ENCODE data around the gene PPP1R11. TPM values are rescaled to one million over a fixed set of nuclear protein-coding genes. Genes with fewer than 3 reads are reported as not detected.

The PPP1R11 gene
- total and polyA plus RNA-seq, 2 of the 13 experiments (the other 11 are each of a cell fraction or from before 2014, with no cell fraction given) = 32.1 to 58.9 TPM

DNA sequence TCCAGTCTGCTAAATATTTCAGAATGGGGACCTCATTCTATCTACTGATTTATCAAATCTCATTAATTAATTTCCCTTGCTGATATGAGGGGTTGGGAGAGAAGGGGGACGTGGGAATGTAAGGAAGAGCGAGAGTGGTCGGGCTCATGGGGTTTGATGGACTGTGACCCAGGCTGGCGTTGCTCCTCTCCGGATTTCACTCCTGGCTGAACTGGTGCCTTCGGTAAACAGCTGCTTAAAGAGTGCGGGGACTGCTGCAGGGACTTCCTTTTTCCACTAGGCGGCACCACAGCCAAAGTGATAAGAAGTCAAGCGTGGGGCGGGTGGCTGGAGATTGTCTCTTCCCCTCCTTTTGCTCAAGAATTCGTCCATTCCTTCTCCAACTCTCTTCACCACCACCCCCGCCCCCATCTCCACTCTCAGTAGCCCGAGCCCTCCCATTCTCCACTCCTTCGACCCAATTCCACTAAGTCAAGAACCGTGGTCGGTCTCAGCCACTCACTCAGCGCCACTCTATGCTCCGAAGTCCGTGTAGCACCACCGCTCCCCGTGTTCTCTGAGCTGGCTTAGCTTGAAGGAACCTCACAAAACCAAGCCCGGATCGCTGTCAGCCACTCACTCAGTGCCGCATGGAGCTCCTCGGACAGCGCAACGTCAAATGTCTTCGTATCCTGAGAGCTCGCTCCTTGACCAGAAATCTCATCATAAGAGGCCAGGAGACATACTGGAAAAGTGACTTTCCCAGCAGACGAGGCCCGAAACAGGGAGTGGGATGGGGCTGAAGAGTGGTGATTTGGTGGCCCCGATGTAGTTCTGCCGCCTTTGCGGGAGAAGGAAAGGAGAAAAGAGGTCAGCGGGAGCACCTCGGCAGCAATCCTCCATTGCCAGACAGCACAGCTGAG is 36.2 kb downstream of the PPP1R11 start (continued):
- peak; percentile 56; the same call in 1 of the 2 replicates for TF ChIP-seq YEATS4 (CRISPR knock-in tag; IDR thresholded peaks at IDR 0.05; ENCODE audit: borderline replicate concordance)
- no peak for TF ChIP-seq TCF7L2 (IDR thresholded peaks at IDR 0.05; ENCODE audit: low read depth, low read length)
- TF ChIP-seq POLR2G (IDR thresholded peaks at IDR 0.05; ENCODE audit: low read depth, low read length) = peak; percentile 41; the same call in 1 of the 2 replicates
- no peak for TF ChIP-seq XBP1 (CRISPR knock-in tag; IDR thresholded peaks at IDR 0.05)
- no peak for TF ChIP-seq NFE2L1 (CRISPR knock-in tag; IDR thresholded peaks at IDR 0.05; ENCODE audit: borderline replicate concordance)
- TF ChIP-seq ZFP1 (CRISPR knock-in tag; IDR thresholded peaks at IDR 0.05) = 0 out of 2 replicates have a peak, but pooled peaks have one; percentile 67
- TF ChIP-seq HMG20A (CRISPR knock-in tag; IDR thresholded peaks at IDR 0.05; ENCODE audit: borderline replicate concordance) = no peak
- no peak for TF ChIP-seq JUNB (CRISPR knock-in tag; IDR thresholded peaks at IDR 0.05; ENCODE audit: borderline replicate concordance)
- peak; percentile 75; the same call in 1 of the 2 replicates for TF ChIP-seq KLF11 (CRISPR knock-in tag; IDR thresholded peaks at IDR 0.05)
- TF ChIP-seq, protein P1, sequence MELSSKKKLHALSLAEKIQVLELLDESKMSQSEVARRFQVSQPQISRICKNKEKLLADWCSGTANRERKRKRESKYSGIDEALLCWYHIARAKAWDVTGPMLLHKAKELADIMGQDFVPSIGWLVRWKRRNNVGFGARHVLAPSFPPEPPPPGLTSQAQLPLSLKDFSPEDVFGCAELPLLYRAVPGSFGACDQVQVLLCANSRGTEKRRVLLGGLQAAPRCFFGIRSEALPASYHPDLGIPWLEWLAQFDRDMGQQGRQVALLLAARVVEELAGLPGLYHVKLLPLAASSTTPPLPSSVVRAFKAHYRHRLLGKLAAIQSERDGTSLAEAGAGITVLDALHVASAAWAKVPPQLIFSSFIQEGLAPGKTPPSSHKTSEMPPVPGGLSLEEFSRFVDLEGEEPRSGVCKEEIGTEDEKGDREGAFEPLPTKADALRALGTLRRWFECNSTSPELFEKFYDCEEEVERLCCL (CRISPR knock-in tag; IDR thresholded peaks at IDR 0.05; ENCODE audit: borderline replicate concordance) = no peak
- TF ChIP-seq, protein P2, sequence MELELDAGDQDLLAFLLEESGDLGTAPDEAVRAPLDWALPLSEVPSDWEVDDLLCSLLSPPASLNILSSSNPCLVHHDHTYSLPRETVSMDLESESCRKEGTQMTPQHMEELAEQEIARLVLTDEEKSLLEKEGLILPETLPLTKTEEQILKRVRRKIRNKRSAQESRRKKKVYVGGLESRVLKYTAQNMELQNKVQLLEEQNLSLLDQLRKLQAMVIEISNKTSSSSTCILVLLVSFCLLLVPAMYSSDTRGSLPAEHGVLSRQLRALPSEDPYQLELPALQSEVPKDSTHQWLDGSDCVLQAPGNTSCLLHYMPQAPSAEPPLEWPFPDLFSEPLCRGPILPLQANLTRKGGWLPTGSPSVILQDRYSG (CRISPR knock-in tag; IDR thresholded peaks at IDR 0.05) = no peak
- TF ChIP-seq PRDM4 (CRISPR knock-in tag; IDR thresholded peaks at IDR 0.05; ENCODE audit: borderline replicate concordance) = no peak
- TF ChIP-seq ZNF879 (CRISPR knock-in tag; IDR thresholded peaks at IDR 0.05) = no peak
- TF ChIP-seq, protein P3, sequence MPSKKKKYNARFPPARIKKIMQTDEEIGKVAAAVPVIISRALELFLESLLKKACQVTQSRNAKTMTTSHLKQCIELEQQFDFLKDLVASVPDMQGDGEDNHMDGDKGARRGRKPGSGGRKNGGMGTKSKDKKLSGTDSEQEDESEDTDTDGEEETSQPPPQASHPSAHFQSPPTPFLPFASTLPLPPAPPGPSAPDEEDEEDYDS (CRISPR knock-in tag; IDR thresholded peaks at IDR 0.05) = peak; percentile 54; the same call in 1 of the 2 replicates
- TF ChIP-seq BCL3 (CRISPR knock-in tag; IDR thresholded peaks at IDR 0.05) = no peak; the same call in 1 of the 2 replicates
- no peak for TF ChIP-seq RFX3 (CRISPR knock-in tag; IDR thresholded peaks at IDR 0.05)
- no peak for TF ChIP-seq ZNF839 (CRISPR knock-in tag; IDR thresholded peaks at IDR 0.05; ENCODE audit: borderline replicate concordance)
- TF ChIP-seq UBTF (CRISPR knock-in tag; IDR thresholded peaks at IDR 0.05) = peak; percentile 57
- no peak for TF ChIP-seq ZNF883 (CRISPR knock-in tag; IDR thresholded peaks at IDR 0.05; ENCODE audit: not compliant biosample characterization)
- TF ChIP-seq ZFP37 (CRISPR knock-in tag; IDR thresholded peaks at IDR 0.05; ENCODE audit: borderline replicate concordance) = peak; percentile 36; the same call in 1 of the 2 replicates
